HCT116 (cell line): ENCODE data around the gene MTMR1. TPM values are rescaled to one million over a fixed set of nuclear protein-coding genes. Genes with fewer than 3 reads are reported as not detected.

ENCODE experiments used
- ATAC-seq: fragments of 200-7000 bp; cut with Tn5 transposase; 2 replicates; pipeline ENCODE4 v1.9.1; 2020; ENCODE audit warnings: mild to moderate bottlenecking, moderate library complexity
- BruUV-seq: library from RNA; stranded (reverse); fragments of 400-500 nt; replicated peaks from 2 replicates; lab custom pipeline; 2021; lab: Mats Ljungman, UMichigan
- CTCF ChIA-PET: fragments of 300-600 bp; sonication (Branson Sonifier 250); formaldehyde crosslinking; loops from one replicate; lab custom pipeline; 2021; ENCODE audit warnings: antibody characterized with exemption; lab: Charles Lee
- POLR2A ChIA-PET: fragments of 300-600, 350-600 bp; sonication (Branson Sonifier 250); formaldehyde crosslinking; loops from one replicate; lab custom pipeline; 2021; ENCODE audit warnings: antibody characterized with exemption; lab: Charles Lee
- RAD21 ChIA-PET, 2 experiments: fragments of 300-600 bp; sonication (Branson Sonifier 250); formaldehyde crosslinking; loops; one replicate each; lab custom pipeline; 2023; ENCODE audit warnings: low total read pairs in 2 of 2; ENCODE audit not compliant: uncharacterized antibody in 2 of 2, unreplicated experiment in 2 of 2, low non-redundant PET in 1 of 2; lab: Charles Lee
- DNase-seq: peaks from one replicate; pipeline ENCODE4 v3.0.0-alpha.2; 2010; ENCODE audit warnings: low read depth, low spot score
- H2AFZ ChIP-seq: fragments of 200-600 bp; shearing (Covaris generic), sonication (generic); 2 replicates; pipeline ENCODE4 v1.6.1; 2017; ENCODE audit warnings: low read depth, mixed run types, mixed read lengths, antibody characterized with exemption, low read length; ENCODE audit not compliant: poor library complexity, severe bottlenecking
- H3K27ac ChIP-seq: 2 replicates; pipeline ENCODE4 v1.5.1; 2012; ENCODE audit warnings: low read depth, low read length
- H3K27me3 ChIP-seq: fragments of 200-600 bp; sonication (generic); 2 replicates; pipeline ENCODE4 v1.6.1; 2016; ENCODE audit warnings: mixed run types, low read length, mixed read lengths; ENCODE audit not compliant: insufficient read depth
- H3K36me3 ChIP-seq, 2 experiments: fragments of 200-500 bp in 1 of 2; fragments of 200-600 bp in 1 of 2; sonication (Bioruptor generic) in 1 of 2; sonication (generic) in 1 of 2; 2 replicates each; pipeline versions ENCODE4 v1.5.1 to v1.6.1; 2014 to 2016; ENCODE audit warnings: low read length in 2 of 2, inconsistent platforms in 1 of 2, mixed read lengths in 1 of 2, mixed run types in 1 of 2; ENCODE audit not compliant: insufficient read depth in 2 of 2, control insufficient read depth in 1 of 2
- H3K4me1 ChIP-seq, 2 experiments: fragments of 200-600 bp in 1 of 2; sonication (generic) in 1 of 2; 2 replicates each; pipeline versions ENCODE4 v1.5.1 to v1.6.1; 2012 to 2017; ENCODE audit warnings: low read length in 2 of 2, inconsistent platforms in 1 of 2, mild to moderate bottlenecking in 1 of 2, mixed read lengths in 1 of 2, mixed run types in 1 of 2, moderate library complexity in 1 of 2; ENCODE audit not compliant: insufficient read depth in 2 of 2, control insufficient read depth in 1 of 2
- H3K4me2 ChIP-seq: fragments of 200-600 bp; sonication (generic); 2 replicates; pipeline ENCODE4 v1.6.1; 2017; ENCODE audit warnings: mixed run types, low read length, mixed read lengths
- H3K4me3 ChIP-seq, 2 experiments: fragments of 200-600 bp in 1 of 2; sonication (generic) in 1 of 2; replicated peaks in 1 of 2; 2 replicates each; pipeline ENCODE4 v1.5.1; 2011 to 2016; ENCODE audit warnings: low read length in 2 of 2, control low read depth in 1 of 2, low read depth in 1 of 2, mild to moderate bottlenecking in 1 of 2, mixed read lengths in 1 of 2, mixed run types in 1 of 2
- H3K79me2 ChIP-seq: fragments of 200-600 bp; sonication (generic); 2 replicates; pipeline ENCODE4 v1.6.1; 2017; ENCODE audit warnings: mild to moderate bottlenecking, mixed run types, low read length, moderate library complexity, mixed read lengths; ENCODE audit not compliant: insufficient read depth
- H3K9ac ChIP-seq: fragments of 200-600 bp; sonication (generic); 2 replicates; pipeline ENCODE4 v1.6.1; 2016; ENCODE audit warnings: low read length, mixed read lengths
- H3K9me2 ChIP-seq: fragments of 200-600 bp; sonication (generic), shearing (Covaris generic); 2 replicates; pipeline ENCODE4 v1.6.1; 2017; ENCODE audit warnings: mixed run types, mild to moderate bottlenecking, moderate library complexity; ENCODE audit not compliant: insufficient read depth
- H3K9me3 ChIP-seq, 2 experiments: fragments of 200-500 bp in 1 of 2; fragments of 200-600 bp in 1 of 2; sonication (Bioruptor generic) in 1 of 2; sonication (generic) in 1 of 2; 2 replicates each; pipeline ENCODE4 v1.6.1; 2014 to 2017; ENCODE audit warnings: low read length in 2 of 2, mixed read lengths in 2 of 2, inconsistent platforms in 1 of 2, low read depth in 1 of 2, mild to moderate bottlenecking in 1 of 2, mixed run types in 1 of 2, moderate library complexity in 1 of 2; ENCODE audit not compliant: control insufficient read depth in 1 of 2, insufficient read depth in 1 of 2
- H4K20me1 ChIP-seq: fragments of 200-600 bp; sonication (generic), shearing (Covaris generic); 2 replicates; pipeline ENCODE4 v1.6.1; 2017; ENCODE audit warnings: mixed run types, mild to moderate bottlenecking, moderate library complexity; ENCODE audit not compliant: insufficient read depth
- CBX3 ChIP-seq: IDR thresholded peaks from 2 replicates; pipeline ENCODE4 v1.6.1; 2012; ENCODE audit warnings: low read depth
- CEBPB ChIP-seq: IDR thresholded peaks from 2 replicates; pipeline ENCODE4 v1.6.1; 2012; ENCODE audit warnings: low read depth
- EGR1 ChIP-seq: IDR thresholded peaks from 2 replicates; pipeline ENCODE4 v1.6.1; 2012; ENCODE audit warnings: low read depth
- ELF1 ChIP-seq: IDR thresholded peaks from 2 replicates; pipeline ENCODE4 v1.6.1; 2012; ENCODE audit warnings: low read depth, borderline replicate concordance
- EZH2 ChIP-seq: fragments of 200-600 bp; sonication (generic); IDR thresholded peaks from 2 replicates; pipeline ENCODE4 v1.6.1; 2017; ENCODE audit warnings: antibody characterized with exemption, mixed run types
- EZH2phosphoT487 ChIP-seq: fragments of 200-600 bp; IDR thresholded peaks from 2 replicates; pipeline ENCODE4 v1.6.1; 2018; ENCODE audit warnings: antibody characterized with exemption, borderline replicate concordance
- JUND ChIP-seq: IDR thresholded peaks from 2 replicates; pipeline ENCODE4 v1.6.1; 2012
- POLR2A ChIP-seq: IDR thresholded peaks from 2 replicates; pipeline ENCODE4 v1.7.0; 2011; ENCODE audit warnings: borderline replicate concordance; ENCODE audit not compliant: insufficient read depth, insufficient read length; ENCODE audit errors: extremely low read depth
- POLR2AphosphoS5 ChIP-seq: IDR thresholded peaks from 2 replicates; pipeline ENCODE4 v1.6.1; 2011; ENCODE audit warnings: mild to moderate bottlenecking, low read depth, low read length, moderate library complexity
- RAD21 ChIP-seq: IDR thresholded peaks from 2 replicates; pipeline ENCODE4 v1.6.1; 2012; ENCODE audit warnings: low read depth, mild to moderate bottlenecking
- SIN3A ChIP-seq: IDR thresholded peaks from 2 replicates; pipeline ENCODE4 v1.6.1; 2012; ENCODE audit warnings: low read depth
- SRF ChIP-seq: IDR thresholded peaks from 2 replicates; pipeline ENCODE4 v1.6.1; 2012; ENCODE audit warnings: low read depth
- TCF7L2 ChIP-seq: IDR thresholded peaks from 2 replicates; pipeline ENCODE4 v1.7.0; 2011; ENCODE audit warnings: borderline replicate concordance, inconsistent platforms; ENCODE audit not compliant: insufficient read depth, insufficient read length; ENCODE audit errors: extremely low read depth
- YY1 ChIP-seq: IDR thresholded peaks from 2 replicates; pipeline ENCODE4 v1.6.1; 2011; ENCODE audit warnings: low read length, low read depth, moderate library complexity, mild to moderate bottlenecking; ENCODE audit not compliant: insufficient replicate concordance; ENCODE audit errors: extremely low read depth
- ZFX ChIP-seq: fragments of 450-650 bp; IDR thresholded peaks from 2 replicates; pipeline ENCODE4 v1.6.1; 2017
- ZNF274 ChIP-seq: fragments of 200-500 bp; sonication (Bioruptor generic); IDR thresholded peaks from 2 replicates; pipeline ENCODE4 v1.6.1; 2014; ENCODE audit warnings: mild to moderate bottlenecking, low read depth, low read length, inconsistent platforms
- intact Hi-C: fragments of 100-400 bp; cut with micrococcal nuclease; formaldehyde crosslinking; loops from 2 replicates; pipeline ENCODE4 v1.10.0; 2022
- total RNA-seq: library from RNA; stranded (reverse); gene quantifications from one replicate; pipeline ENCODE4 v1.2.1, GENCODE V29; 2021; ENCODE audit not compliant: unreplicated experiment
- TF ChIP-seq, protein P1 (sequence below), 3 experiments: fragments of 200-600 bp in 1 of 3; sonication (generic) in 1 of 3; IDR thresholded peaks in 2 of 3; conservative IDR thresholded peaks in 1 of 3; 2 replicates each; pipeline ENCODE4 v1.5.1; 2012 to 2017; ENCODE audit warnings: low read depth in 2 of 3, low read length in 2 of 3, antibody characterized with exemption in 1 of 3, borderline replicate concordance in 1 of 3, control low read depth in 1 of 3, mild to moderate bottlenecking in 1 of 3, mixed read lengths in 1 of 3, mixed run types in 1 of 3, moderate library complexity in 1 of 3; ENCODE audit not compliant: insufficient read depth in 1 of 3
- TF ChIP-seq, protein P2 (sequence below): IDR thresholded peaks from 2 replicates; pipeline ENCODE4 v1.6.1; 2012
- TF ChIP-seq, protein P3 (sequence below): IDR thresholded peaks from 2 replicates; pipeline ENCODE4 v1.6.1; 2012; ENCODE audit warnings: low read depth
- TF ChIP-seq, protein P4 (sequence below): IDR thresholded peaks from 2 replicates; pipeline ENCODE4 v1.6.1; 2011; ENCODE audit warnings: mild to moderate bottlenecking, low read length, moderate library complexity; ENCODE audit not compliant: insufficient replicate concordance; ENCODE audit errors: extremely low read depth

MTMR1 gene
- total RNA-seq, 1 experiment from 2014 or later, result 20.0 TPM

DNA sequence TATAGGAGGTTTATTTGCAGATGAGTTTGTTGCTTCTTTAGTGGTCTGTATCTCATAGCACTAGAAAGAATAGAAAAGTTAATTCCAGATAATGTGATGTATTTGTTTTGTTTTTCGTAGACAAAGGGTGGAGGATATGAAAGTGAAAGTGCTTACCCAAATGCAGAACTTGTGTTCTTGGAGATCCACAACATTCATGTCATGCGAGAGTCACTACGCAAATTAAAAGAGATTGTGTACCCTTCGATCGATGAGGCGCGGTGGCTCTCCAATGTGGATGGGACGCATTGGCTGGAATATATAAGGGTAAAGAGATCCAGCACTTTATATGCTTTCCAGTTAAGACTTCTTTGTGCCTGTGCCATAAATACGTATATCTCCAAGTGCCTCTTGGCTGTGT lies 43.3 kb downstream of the MTMR1 start:
- Histone ChIP-seq H3K4me1 (no peaks in the 10 kb centered on the region), H3K4me2 (no peak overlapping the region), H3K9me3 (no peaks in the 10 kb centered on the region), H3K4me3 (no peak overlapping the region), H3K27ac (no peak overlapping the region), H3K27me3 (no peaks in the 10 kb centered on the region), H3K9ac (no peak overlapping the region), H3K79me2 (no peaks in the 10 kb centered on the region), H3K9me2 (no peaks in the 10 kb centered on the region), H4K20me1 (no peaks in the 10 kb centered on the region), H3K36me3 (peaks cover 3 to 5% of the 10 kb centered on the region in 2 experiments; a peak in 2 of 4 replicates), H2AFZ (no peak overlapping the region)
- ChIA-PET POLR2A (no interaction called here), CTCF (no interaction called here), RAD21 (no interaction called here)
- BruUV-seq, result no TSS peak
- intact Hi-C loops, result no loop called here
- DNase-seq (no peak), ATAC-seq (no peak)
- no peak for TF ChIP-seq EZH2phosphoT487
- TF ChIP-seq, protein P1, sequence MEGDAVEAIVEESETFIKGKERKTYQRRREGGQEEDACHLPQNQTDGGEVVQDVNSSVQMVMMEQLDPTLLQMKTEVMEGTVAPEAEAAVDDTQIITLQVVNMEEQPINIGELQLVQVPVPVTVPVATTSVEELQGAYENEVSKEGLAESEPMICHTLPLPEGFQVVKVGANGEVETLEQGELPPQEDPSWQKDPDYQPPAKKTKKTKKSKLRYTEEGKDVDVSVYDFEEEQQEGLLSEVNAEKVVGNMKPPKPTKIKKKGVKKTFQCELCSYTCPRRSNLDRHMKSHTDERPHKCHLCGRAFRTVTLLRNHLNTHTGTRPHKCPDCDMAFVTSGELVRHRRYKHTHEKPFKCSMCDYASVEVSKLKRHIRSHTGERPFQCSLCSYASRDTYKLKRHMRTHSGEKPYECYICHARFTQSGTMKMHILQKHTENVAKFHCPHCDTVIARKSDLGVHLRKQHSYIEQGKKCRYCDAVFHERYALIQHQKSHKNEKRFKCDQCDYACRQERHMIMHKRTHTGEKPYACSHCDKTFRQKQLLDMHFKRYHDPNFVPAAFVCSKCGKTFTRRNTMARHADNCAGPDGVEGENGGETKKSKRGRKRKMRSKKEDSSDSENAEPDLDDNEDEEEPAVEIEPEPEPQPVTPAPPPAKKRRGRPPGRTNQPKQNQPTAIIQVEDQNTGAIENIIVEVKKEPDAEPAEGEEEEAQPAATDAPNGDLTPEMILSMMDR (IDR thresholded peaks at IDR 0.05 in 2 of 3, conservative IDR thresholded peaks at IDR 0.05 in 1 of 3; ENCODE audit: borderline replicate concordance in 1 of 3, insufficient read depth in 1 of 3, low read depth in 2 of 3, low read length in 2 of 3), result no peak
- TF ChIP-seq RAD21, result no peak
- TF ChIP-seq, protein P2, sequence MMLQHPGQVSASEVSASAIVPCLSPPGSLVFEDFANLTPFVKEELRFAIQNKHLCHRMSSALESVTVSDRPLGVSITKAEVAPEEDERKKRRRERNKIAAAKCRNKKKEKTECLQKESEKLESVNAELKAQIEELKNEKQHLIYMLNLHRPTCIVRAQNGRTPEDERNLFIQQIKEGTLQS, result no peak
- TF ChIP-seq, protein P3, sequence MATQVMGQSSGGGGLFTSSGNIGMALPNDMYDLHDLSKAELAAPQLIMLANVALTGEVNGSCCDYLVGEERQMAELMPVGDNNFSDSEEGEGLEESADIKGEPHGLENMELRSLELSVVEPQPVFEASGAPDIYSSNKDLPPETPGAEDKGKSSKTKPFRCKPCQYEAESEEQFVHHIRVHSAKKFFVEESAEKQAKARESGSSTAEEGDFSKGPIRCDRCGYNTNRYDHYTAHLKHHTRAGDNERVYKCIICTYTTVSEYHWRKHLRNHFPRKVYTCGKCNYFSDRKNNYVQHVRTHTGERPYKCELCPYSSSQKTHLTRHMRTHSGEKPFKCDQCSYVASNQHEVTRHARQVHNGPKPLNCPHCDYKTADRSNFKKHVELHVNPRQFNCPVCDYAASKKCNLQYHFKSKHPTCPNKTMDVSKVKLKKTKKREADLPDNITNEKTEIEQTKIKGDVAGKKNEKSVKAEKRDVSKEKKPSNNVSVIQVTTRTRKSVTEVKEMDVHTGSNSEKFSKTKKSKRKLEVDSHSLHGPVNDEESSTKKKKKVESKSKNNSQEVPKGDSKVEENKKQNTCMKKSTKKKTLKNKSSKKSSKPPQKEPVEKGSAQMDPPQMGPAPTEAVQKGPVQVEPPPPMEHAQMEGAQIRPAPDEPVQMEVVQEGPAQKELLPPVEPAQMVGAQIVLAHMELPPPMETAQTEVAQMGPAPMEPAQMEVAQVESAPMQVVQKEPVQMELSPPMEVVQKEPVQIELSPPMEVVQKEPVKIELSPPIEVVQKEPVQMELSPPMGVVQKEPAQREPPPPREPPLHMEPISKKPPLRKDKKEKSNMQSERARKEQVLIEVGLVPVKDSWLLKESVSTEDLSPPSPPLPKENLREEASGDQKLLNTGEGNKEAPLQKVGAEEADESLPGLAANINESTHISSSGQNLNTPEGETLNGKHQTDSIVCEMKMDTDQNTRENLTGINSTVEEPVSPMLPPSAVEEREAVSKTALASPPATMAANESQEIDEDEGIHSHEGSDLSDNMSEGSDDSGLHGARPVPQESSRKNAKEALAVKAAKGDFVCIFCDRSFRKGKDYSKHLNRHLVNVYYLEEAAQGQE, result no peak
- TF ChIP-seq TCF7L2, result no peak
- TF ChIP-seq, protein P4, sequence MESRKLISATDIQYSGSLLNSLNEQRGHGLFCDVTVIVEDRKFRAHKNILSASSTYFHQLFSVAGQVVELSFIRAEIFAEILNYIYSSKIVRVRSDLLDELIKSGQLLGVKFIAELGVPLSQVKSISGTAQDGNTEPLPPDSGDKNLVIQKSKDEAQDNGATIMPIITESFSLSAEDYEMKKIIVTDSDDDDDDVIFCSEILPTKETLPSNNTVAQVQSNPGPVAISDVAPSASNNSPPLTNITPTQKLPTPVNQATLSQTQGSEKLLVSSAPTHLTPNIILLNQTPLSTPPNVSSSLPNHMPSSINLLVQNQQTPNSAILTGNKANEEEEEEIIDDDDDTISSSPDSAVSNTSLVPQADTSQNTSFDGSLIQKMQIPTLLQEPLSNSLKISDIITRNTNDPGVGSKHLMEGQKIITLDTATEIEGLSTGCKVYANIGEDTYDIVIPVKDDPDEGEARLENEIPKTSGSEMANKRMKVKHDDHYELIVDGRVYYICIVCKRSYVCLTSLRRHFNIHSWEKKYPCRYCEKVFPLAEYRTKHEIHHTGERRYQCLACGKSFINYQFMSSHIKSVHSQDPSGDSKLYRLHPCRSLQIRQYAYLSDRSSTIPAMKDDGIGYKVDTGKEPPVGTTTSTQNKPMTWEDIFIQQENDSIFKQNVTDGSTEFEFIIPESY, result no peak
- no peak for TF ChIP-seq POLR2AphosphoS5
- no peak for TF ChIP-seq JUND
- no peak for TF ChIP-seq ELF1
- TF ChIP-seq EZH2, result no peak
- no peak for TF ChIP-seq CBX3
- no peak for TF ChIP-seq SRF
- no peak for TF ChIP-seq SIN3A
- TF ChIP-seq YY1, result no peak
- no peak for TF ChIP-seq CEBPB
- no peak for TF ChIP-seq EGR1
- no peak for TF ChIP-seq ZFX
- TF ChIP-seq POLR2A, result no peak
- TF ChIP-seq ZNF274, result no peak
